ENCODE data around the gene SPANXN3. TPM values are rescaled to one million over a fixed set of nuclear protein-coding genes. Genes with fewer than 3 reads are reported as not detected.

Gene SPANXN3
- total RNA-seq, 1 donor = not detected

GRCh38 chrX:143462696-143463095 lies 54.6 kb downstream of the SPANXN3 start:
- H3K4me3 ChIP-seq (ENCODE audit: low read depth, low read length) = no peak overlapping the region
- TF ChIP-seq CTCF (IDR thresholded peaks at IDR 0.05; ENCODE audit: insufficient read depth, low read depth, low read length) = no peak
- no peak for DNase-seq (ENCODE audit: low read depth)

- no peak overlapping the region for H3K4me3 ChIP-seq (ENCODE audit: low read depth, low read length)
- no peak for TF ChIP-seq CTCF (IDR thresholded peaks at IDR 0.05; ENCODE audit: insufficient read depth, low read depth, low read length)
- DNase-seq (ENCODE audit: low read depth) = no peak
Observed at GRCh38 chrX:143461606-143462005, 55.7 kb downstream of the SPANXN3 start.

Other genes starting within 250 kb of the SPANXN3 start
- 3.0 and 6.1 TPM in 2 replicates for gene SLITRK4, start 118.6 kb upstream of the SPANXN3 start, total RNA-seq
- not detected in 2 replicates for gene SPANXN2, start 203.3 kb upstream of the SPANXN3 start, total RNA-seq